Lower leg skin (tissue), 3 donors: ENCODE data around the gene MSANTD2.

Experiments used
- CTCF ChIP-seq, 3 donors: fragments of 450-650 bp; IDR thresholded peaks; one replicate each; pipeline ENCODE4 v1.5.1; 2016; ENCODE audit warnings: antibody characterized with exemption in 3 of 3, mild to moderate bottlenecking in 3 of 3, moderate library complexity in 2 of 3
- POLR2A ChIP-seq, 2 donors: fragments of 450-650 bp; IDR thresholded peaks; one replicate each; pipeline ENCODE4 v1.6.1; 2016 to 2017; ENCODE audit warnings: antibody characterized with exemption in 2 of 2, mild to moderate bottlenecking in 1 of 2, moderate library complexity in 1 of 2

GRCh38 chr11:124791626-124792341, 8.4 kb downstream of the MSANTD2 start:
- TF ChIP-seq CTCF (IDR thresholded peaks at IDR 0.05) (no peak), POLR2A (IDR thresholded peaks at IDR 0.05) (no peak)
